ENCODE results near the gene ZDHHC7.

The ZDHHC7 gene

DNA sequence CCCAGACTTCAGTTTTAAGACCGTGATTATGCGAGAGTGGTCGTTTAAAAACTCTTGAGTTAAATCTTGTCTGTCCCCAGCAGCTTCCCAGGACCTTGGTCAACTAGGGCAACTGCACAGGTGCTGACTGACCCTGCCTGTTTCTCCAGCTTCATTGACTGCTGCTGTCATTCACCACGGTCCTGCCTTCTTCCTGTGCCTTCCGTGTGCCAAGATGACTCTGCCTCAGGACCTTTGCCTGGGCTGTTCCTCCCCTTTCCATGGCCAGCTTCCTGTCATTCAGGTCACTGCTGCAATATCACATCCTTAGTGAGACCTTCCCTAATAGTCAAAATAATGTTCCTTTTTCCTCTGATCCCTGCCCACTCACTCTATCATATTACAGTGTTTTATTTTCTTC is 20.1 kb upstream of the ZDHHC7 start:
- TF ChIP-seq, protein P1, sequence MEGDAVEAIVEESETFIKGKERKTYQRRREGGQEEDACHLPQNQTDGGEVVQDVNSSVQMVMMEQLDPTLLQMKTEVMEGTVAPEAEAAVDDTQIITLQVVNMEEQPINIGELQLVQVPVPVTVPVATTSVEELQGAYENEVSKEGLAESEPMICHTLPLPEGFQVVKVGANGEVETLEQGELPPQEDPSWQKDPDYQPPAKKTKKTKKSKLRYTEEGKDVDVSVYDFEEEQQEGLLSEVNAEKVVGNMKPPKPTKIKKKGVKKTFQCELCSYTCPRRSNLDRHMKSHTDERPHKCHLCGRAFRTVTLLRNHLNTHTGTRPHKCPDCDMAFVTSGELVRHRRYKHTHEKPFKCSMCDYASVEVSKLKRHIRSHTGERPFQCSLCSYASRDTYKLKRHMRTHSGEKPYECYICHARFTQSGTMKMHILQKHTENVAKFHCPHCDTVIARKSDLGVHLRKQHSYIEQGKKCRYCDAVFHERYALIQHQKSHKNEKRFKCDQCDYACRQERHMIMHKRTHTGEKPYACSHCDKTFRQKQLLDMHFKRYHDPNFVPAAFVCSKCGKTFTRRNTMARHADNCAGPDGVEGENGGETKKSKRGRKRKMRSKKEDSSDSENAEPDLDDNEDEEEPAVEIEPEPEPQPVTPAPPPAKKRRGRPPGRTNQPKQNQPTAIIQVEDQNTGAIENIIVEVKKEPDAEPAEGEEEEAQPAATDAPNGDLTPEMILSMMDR (IDR thresholded peaks at IDR 0.05; ENCODE audit: low read length) = no peak
- TF ChIP-seq EZH2 (IDR thresholded peaks at IDR 0.05; ENCODE audit: borderline replicate concordance, low read length) = no peak
- Histone ChIP-seq H3K9ac (ENCODE audit: low read length) (no peak overlapping the region), H3K9me3 (ENCODE audit: low read length) (no peaks in the 10 kb centered on the region), H3F3A (ENCODE audit: insufficient read depth, low read length) (peaks cover 3% of the 10 kb centered on the region; the same call in 1 of the 2 replicates), H3K27me3 (ENCODE audit: insufficient read depth, low read length) (peaks cover 5% of the 10 kb centered on the region; the same call in 1 of the 2 replicates), H3K4me3 (ENCODE audit: low read depth, low read length, poor library complexity, severe bottlenecking) (no peak overlapping the region), H3K79me2 (ENCODE audit: insufficient read depth, low read length) (no peaks in the 10 kb centered on the region), H4K20me1 (ENCODE audit: insufficient read depth, low read length) (no peaks in the 10 kb centered on the region), H3K27ac (ENCODE audit: low read depth, low read length, poor library complexity, severe bottlenecking) (no peak overlapping the region), H3K4me2 (ENCODE audit: low read length) (no peak overlapping the region), H2AFZ (ENCODE audit: low read length) (no peak overlapping the region), H3K4me1 (ENCODE audit: insufficient read depth, low read length, severe bottlenecking) (peaks cover 24% of the 10 kb centered on the region), H3K9me2 (ENCODE audit: low read depth, low read length) (no peaks in the 10 kb centered on the region), H3K36me3 (ENCODE audit: insufficient read depth, low read length) (no peaks in the 10 kb centered on the region)

DNA sequence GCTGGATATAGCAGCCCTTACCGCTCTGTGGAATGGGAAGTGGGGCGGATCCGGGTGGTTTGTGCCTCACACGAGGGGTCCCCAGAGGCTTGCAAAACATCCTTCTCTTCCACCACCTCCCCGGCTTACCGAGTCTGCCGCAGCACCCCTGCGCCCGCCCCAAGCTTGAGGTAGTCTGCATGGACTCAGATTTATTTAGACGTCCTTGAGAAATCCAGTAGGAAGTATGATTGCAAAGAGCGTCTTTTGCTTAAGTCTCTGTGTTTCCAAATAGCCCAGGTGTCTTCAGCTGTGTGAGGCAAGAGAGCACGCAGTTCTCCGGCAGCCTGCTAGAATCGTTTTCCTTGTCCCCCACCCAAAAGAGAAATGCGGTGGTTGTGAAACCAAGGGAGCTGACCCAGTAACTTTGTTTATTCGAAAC is 18.7 kb upstream of the ZDHHC7 start:
- Histone ChIP-seq H3K4me3 (ENCODE audit: low read depth, low read length, poor library complexity, severe bottlenecking) (no peak overlapping the region), H3K9me3 (ENCODE audit: low read length) (no peaks in the 10 kb centered on the region), H3K4me1 (ENCODE audit: insufficient read depth, low read length, severe bottlenecking) (peaks cover 35% of the 10 kb centered on the region), H3K79me2 (ENCODE audit: insufficient read depth, low read length) (no peaks in the 10 kb centered on the region), H3K36me3 (ENCODE audit: insufficient read depth, low read length) (no peaks in the 10 kb centered on the region), H3K9me2 (ENCODE audit: low read depth, low read length) (no peaks in the 10 kb centered on the region), H3K27me3 (ENCODE audit: insufficient read depth, low read length) (peaks cover 5% of the 10 kb centered on the region; the same call in 1 of the 2 replicates), H4K20me1 (ENCODE audit: insufficient read depth, low read length) (no peaks in the 10 kb centered on the region), H2AFZ (ENCODE audit: low read length) (no peak overlapping the region), H3K4me2 (ENCODE audit: low read length) (no peak overlapping the region), H3F3A (ENCODE audit: insufficient read depth, low read length) (peaks cover 7% of the 10 kb centered on the region; the same call in 1 of the 2 replicates), H3K9ac (ENCODE audit: low read length) (no peak overlapping the region), H3K27ac (ENCODE audit: low read depth, low read length, poor library complexity, severe bottlenecking) (no peak overlapping the region)
- TF ChIP-seq, protein P1 (IDR thresholded peaks at IDR 0.05; ENCODE audit: low read length) = no peak
- TF ChIP-seq EZH2 (IDR thresholded peaks at IDR 0.05; ENCODE audit: borderline replicate concordance, low read length) = no peak

DNA sequence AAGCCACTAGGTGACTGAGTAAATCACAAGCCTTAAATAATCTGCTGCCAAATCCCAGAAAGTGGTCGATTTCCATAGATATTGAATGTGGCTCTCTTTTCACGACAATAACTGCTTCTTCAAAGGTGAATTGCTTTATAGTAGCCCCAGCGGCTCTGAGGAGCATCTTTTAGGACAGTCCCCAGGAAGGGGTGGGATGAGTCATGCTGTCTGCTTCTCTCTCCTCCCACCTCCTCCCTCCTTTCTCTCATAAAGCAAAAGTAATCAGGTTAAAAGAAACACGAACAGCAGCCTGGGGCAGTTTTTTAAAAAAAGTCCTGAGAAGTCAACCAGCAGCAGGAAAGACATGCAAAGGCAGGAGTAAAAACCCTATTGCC is 18.1 kb upstream of the ZDHHC7 start:
- H2AFZ ChIP-seq (ENCODE audit: low read length) = no peak overlapping the region
- H3K4me2 ChIP-seq (ENCODE audit: low read length) = no peak overlapping the region
- no peak overlapping the region for H3K27ac ChIP-seq (ENCODE audit: low read depth, low read length, poor library complexity, severe bottlenecking)
- H3K4me1 ChIP-seq (ENCODE audit: insufficient read depth, low read length, severe bottlenecking) = peaks cover 35% of the 10 kb centered on the region
- H3K79me2 ChIP-seq (ENCODE audit: insufficient read depth, low read length) = no peaks in the 10 kb centered on the region
- peaks cover 5% of the 10 kb centered on the region; the same call in 1 of the 2 replicates for H3K27me3 ChIP-seq (ENCODE audit: insufficient read depth, low read length)
- H4K20me1 ChIP-seq (ENCODE audit: insufficient read depth, low read length) = no peaks in the 10 kb centered on the region
- H3F3A ChIP-seq (ENCODE audit: insufficient read depth, low read length) = peaks cover 7% of the 10 kb centered on the region; the same call in 1 of the 2 replicates
- H3K36me3 ChIP-seq (ENCODE audit: insufficient read depth, low read length) = no peaks in the 10 kb centered on the region
- no peak overlapping the region for H3K4me3 ChIP-seq (ENCODE audit: low read depth, low read length, poor library complexity, severe bottlenecking)
- H3K9me3 ChIP-seq (ENCODE audit: low read length) = no peaks in the 10 kb centered on the region
- H3K9ac ChIP-seq (ENCODE audit: low read length) = no peak overlapping the region
- H3K9me2 ChIP-seq (ENCODE audit: low read depth, low read length) = no peaks in the 10 kb centered on the region
- TF ChIP-seq, protein P1 (IDR thresholded peaks at IDR 0.05; ENCODE audit: low read length) = no peak
- TF ChIP-seq EZH2 (IDR thresholded peaks at IDR 0.05; ENCODE audit: borderline replicate concordance, low read length) = no peak

Data from OCI-LY1 (cell line).